ENCODE measurements around the gene TMEM235. TPM values are rescaled to one million over a fixed set of nuclear protein-coding genes. Genes with fewer than 3 reads are reported as not detected.

TMEM235 gene
- total RNA-seq, 1 experiment from 2014 or later = not detected

GRCh38 chr17:78240839-78241238 lies 9.4 kb downstream of the TMEM235 start:
- intact Hi-C loops (cut with micrococcal nuclease) = no loop called here
- H3K4me1 Mint-ChIP-seq (ENCODE audit: insufficient read depth, unreplicated experiment) = peaks cover 4% of the 10 kb centered on the region
- no TSS peak for BruUV-seq (replicated peaks)
- no peaks in the 10 kb centered on the region for H3K9me3 Mint-ChIP-seq (ENCODE audit: unreplicated experiment)
- peaks cover 6% of the 10 kb centered on the region for H3K36me3 Mint-ChIP-seq (ENCODE audit: insufficient read depth, unreplicated experiment)
- no peak for DNase-seq (ENCODE audit: unreplicated experiment)
- H3K4me3 Mint-ChIP-seq (ENCODE audit: unreplicated experiment) = no peak overlapping the region
- ChIA-PET CTCF (interaction anchor here (1.1 kb wide), 1 partner anchor 9 kb away, joined by 10 read pairs; no protein-coding TSS in a partner anchor), POLR2A (no interaction called here)
- H3K27ac Mint-ChIP-seq (ENCODE audit: low read depth, unreplicated experiment) = no peak overlapping the region
- TF ChIP-seq CTCF (IDR thresholded peaks at IDR 0.05; ENCODE audit: unreplicated experiment) = no peak
- no peaks in the 10 kb centered on the region for H3K27me3 Mint-ChIP-seq (ENCODE audit: insufficient read depth, unreplicated experiment)

- Mint-ChIP-seq H3K27ac (ENCODE audit: low read depth, unreplicated experiment) (no peak overlapping the region), H3K27me3 (ENCODE audit: insufficient read depth, unreplicated experiment) (no peaks in the 10 kb centered on the region), H3K36me3 (ENCODE audit: insufficient read depth, unreplicated experiment) (peaks cover 6% of the 10 kb centered on the region), H3K4me3 (ENCODE audit: unreplicated experiment) (no peak overlapping the region), H3K9me3 (ENCODE audit: unreplicated experiment) (no peaks in the 10 kb centered on the region), H3K4me1 (ENCODE audit: insufficient read depth, unreplicated experiment) (peaks cover 4% of the 10 kb centered on the region)
- peak; percentile 33 for DNase-seq (ENCODE audit: unreplicated experiment)
- ChIA-PET POLR2A (no interaction called here), CTCF (interaction anchor here (1.1 kb wide), 1 partner anchor 9 kb away, joined by 10 read pairs; no protein-coding TSS in a partner anchor)
- intact Hi-C loops (cut with micrococcal nuclease) = no loop called here
- BruUV-seq (replicated peaks) = no TSS peak
- TF ChIP-seq CTCF (IDR thresholded peaks at IDR 0.05; ENCODE audit: unreplicated experiment) = no peak
Measured at GRCh38 chr17:78241277-78242023, 10.0 kb downstream of the TMEM235 start.

- ChIA-PET CTCF (interaction anchor here (0.6 kb wide), 1 partner anchor 47 kb away, joined by 3 read pairs; no protein-coding TSS in a partner anchor), POLR2A (interaction anchor here (0.6 kb wide), 1 partner anchor 50 kb away, joined by 4 read pairs; no protein-coding TSS in a partner anchor)
- H3K27me3 Mint-ChIP-seq (ENCODE audit: insufficient read depth, unreplicated experiment) = no peaks in the 10 kb centered on the region
- no peaks in the 10 kb centered on the region for H3K9me3 Mint-ChIP-seq (ENCODE audit: unreplicated experiment)
- TF ChIP-seq CTCF (IDR thresholded peaks at IDR 0.05; ENCODE audit: unreplicated experiment) = no peak
- no peak for DNase-seq (ENCODE audit: unreplicated experiment)
- no peak overlapping the region for H3K27ac Mint-ChIP-seq (ENCODE audit: low read depth, unreplicated experiment)
- H3K4me1 Mint-ChIP-seq (ENCODE audit: insufficient read depth, unreplicated experiment) = peaks cover 4% of the 10 kb centered on the region
- H3K36me3 Mint-ChIP-seq (ENCODE audit: insufficient read depth, unreplicated experiment) = peaks cover 6% of the 10 kb centered on the region
- BruUV-seq (replicated peaks) = no TSS peak
- no peak overlapping the region for H3K4me3 Mint-ChIP-seq (ENCODE audit: unreplicated experiment)
- intact Hi-C loops (cut with micrococcal nuclease) = no loop called here
Measured at GRCh38 chr17:78242024-78242742, 10.8 kb downstream of the TMEM235 start.

GRCh38 chr17:78247304-78247703 lies 15.9 kb downstream of the TMEM235 start:
- POLR2A ChIA-PET = no interaction called here
- no TSS peak for BruUV-seq (replicated peaks)
- Mint-ChIP-seq H3K36me3 (ENCODE audit: insufficient read depth, unreplicated experiment) (no peaks in the 10 kb centered on the region), H3K27me3 (ENCODE audit: insufficient read depth, unreplicated experiment) (no peaks in the 10 kb centered on the region), H3K4me3 (ENCODE audit: unreplicated experiment) (no peak overlapping the region), H3K27ac (ENCODE audit: low read depth, unreplicated experiment) (no peak overlapping the region), H3K4me1 (ENCODE audit: insufficient read depth, unreplicated experiment) (peaks cover 6% of the 10 kb centered on the region), H3K9me3 (ENCODE audit: unreplicated experiment) (no peaks in the 10 kb centered on the region)
- TF ChIP-seq CTCF (IDR thresholded peaks at IDR 0.05; ENCODE audit: unreplicated experiment) = no peak
- intact Hi-C loops (cut with micrococcal nuclease) = no loop called here
- CTCF ChIA-PET = interaction anchor here (1.2 kb wide), 1 partner anchor 131 kb away, joined by 6 read pairs; the partner anchor contains the start of gene PGS1
- no peak for DNase-seq (ENCODE audit: unreplicated experiment)
